Measurements from ENCODE around the gene EDIL3.
"Not testable (repeated sequence)": the region's sequence is repeated elsewhere in the genome, so short reads cannot be mapped to it uniquely, and the experiment has no call there.

EDIL3 gene

DNA sequence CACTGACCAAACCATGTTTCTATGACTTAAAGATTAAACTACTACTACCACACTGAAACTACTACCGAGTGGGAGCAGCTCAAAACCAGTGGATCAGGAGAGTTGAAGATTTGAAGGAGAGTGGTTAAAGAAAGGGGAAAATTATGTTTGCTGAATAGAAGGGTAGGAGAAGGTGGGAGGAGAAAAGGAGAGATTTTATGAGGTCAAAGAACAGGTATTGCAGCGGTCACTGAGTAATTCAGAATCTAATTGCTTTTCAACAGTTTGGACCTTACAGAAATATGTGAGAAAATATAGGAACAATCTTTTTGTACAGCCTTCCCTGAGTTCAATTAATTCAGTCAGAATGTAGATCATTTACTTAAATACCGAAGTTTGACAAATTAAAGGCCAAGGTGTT lies 24.6 kb downstream of the EDIL3 start:
- Histone ChIP-seq H3K27me3 (replicated peaks; ENCODE audit: control insufficient read depth, insufficient read depth, low read length, poor library complexity, severe bottlenecking) (no peaks in the 10 kb centered on the region), H3K9me3 (ENCODE audit: control insufficient read depth, low read length) (no peaks in the 10 kb centered on the region), H3K4me3 (ENCODE audit: insufficient read depth, low read depth, low read length, poor library complexity, severe bottlenecking) (no peak overlapping the region), H3K36me3 (ENCODE audit: control insufficient read depth, insufficient read depth, low read length) (no peaks in the 10 kb centered on the region), H3K27ac (ENCODE audit: insufficient read depth, low read length, poor library complexity, severe bottlenecking) (no peak overlapping the region), H3K4me1 (ENCODE audit: control insufficient read depth, insufficient read depth, low read length, poor library complexity, severe bottlenecking) (no peaks in the 10 kb centered on the region)
- no peak for DNase-seq

DNA sequence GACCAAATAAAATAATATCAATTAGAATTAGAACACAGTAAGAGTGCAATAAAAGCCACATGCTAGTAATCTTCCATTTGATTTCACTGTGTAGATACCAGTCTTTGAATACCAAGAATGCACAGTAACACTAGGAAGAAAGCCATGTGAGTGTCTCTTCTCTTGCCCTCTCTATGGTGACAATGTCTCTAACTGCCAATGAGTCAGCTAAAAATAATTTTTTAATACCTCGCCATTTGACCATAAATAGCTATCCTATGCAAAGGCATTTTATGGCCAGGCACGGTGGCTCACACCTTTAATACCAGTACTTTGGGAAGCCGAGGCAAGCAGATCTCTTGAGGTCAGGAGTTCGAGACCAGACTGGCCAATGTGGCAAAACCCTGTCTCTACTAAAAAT lies 30.6 kb downstream of the EDIL3 start:
- no peak for DNase-seq
- H3K36me3 ChIP-seq (ENCODE audit: control insufficient read depth, insufficient read depth, low read length): no peaks in the 10 kb centered on the region
- no peaks in the 10 kb centered on the region for H3K27me3 ChIP-seq (replicated peaks; ENCODE audit: control insufficient read depth, insufficient read depth, low read length, poor library complexity, severe bottlenecking)

DNA sequence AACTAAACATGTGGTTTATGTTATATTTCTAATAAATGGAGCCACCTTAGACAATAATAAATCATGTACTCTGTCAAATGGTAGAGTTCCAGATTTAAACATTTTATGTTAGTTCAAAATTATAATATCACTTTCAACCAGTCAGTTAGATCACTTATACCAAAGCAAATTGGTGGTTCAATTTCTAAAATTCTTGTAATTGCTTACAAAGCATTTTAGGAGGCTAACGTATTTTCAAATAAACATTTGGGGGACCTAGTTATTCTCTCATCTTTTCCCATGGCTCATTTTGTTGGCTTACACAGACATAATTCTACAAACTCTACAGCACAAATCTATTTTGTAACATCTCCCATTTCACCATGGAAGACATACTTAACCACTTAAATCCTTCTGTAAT lies 39.9 kb downstream of the EDIL3 start:
- DNase-seq: no peak
- H3K4me3 ChIP-seq (ENCODE audit: insufficient read depth, low read depth, low read length, poor library complexity, severe bottlenecking): no peak overlapping the region
- H3K4me1 ChIP-seq (ENCODE audit: control insufficient read depth, insufficient read depth, low read length, poor library complexity, severe bottlenecking): no peaks in the 10 kb centered on the region
- no peaks in the 10 kb centered on the region for H3K36me3 ChIP-seq (ENCODE audit: control insufficient read depth, insufficient read depth, low read length)
- no peak overlapping the region for H3K27ac ChIP-seq (ENCODE audit: insufficient read depth, low read length, poor library complexity, severe bottlenecking)
- H3K27me3 ChIP-seq (replicated peaks; ENCODE audit: control insufficient read depth, insufficient read depth, low read length, poor library complexity, severe bottlenecking): no peaks in the 10 kb centered on the region
- peaks cover 3% of the 10 kb centered on the region for H3K9me3 ChIP-seq (ENCODE audit: control insufficient read depth, low read length)

More for the DNA sequence above, 30.6 kb downstream of the EDIL3 start:
- H3K27ac ChIP-seq (ENCODE audit: insufficient read depth, low read length, poor library complexity, severe bottlenecking): no peak overlapping the region
- H3K4me1 ChIP-seq (ENCODE audit: control insufficient read depth, insufficient read depth, low read length, poor library complexity, severe bottlenecking): no peaks in the 10 kb centered on the region
- no peak overlapping the region for H3K4me3 ChIP-seq (ENCODE audit: insufficient read depth, low read depth, low read length, poor library complexity, severe bottlenecking)
- H3K9me3 ChIP-seq (ENCODE audit: control insufficient read depth, low read length): no peaks in the 10 kb centered on the region

DNA sequence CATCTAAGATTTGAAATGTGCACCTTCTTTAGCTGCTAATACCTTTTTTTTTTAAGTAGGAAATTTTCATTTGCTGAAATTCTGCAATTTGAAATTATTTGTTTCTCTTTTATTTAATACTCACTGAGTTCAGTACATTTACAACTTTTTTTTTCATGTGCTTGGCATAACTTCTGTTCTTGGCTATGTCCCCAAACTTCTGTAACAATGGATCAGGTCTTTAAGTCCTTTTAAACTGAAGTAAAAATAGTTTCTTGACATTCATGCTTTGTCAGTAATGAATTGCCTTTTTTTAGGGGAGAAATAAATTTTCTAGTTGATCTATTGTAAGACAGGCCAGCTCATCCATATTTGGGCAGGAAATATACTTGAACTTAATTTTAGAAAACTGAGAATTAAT lies 41.5 kb downstream of the EDIL3 start:
- Histone ChIP-seq H3K27me3 (replicated peaks; ENCODE audit: control insufficient read depth, insufficient read depth, low read length, poor library complexity, severe bottlenecking) (no peaks in the 10 kb centered on the region), H3K27ac (ENCODE audit: insufficient read depth, low read length, poor library complexity, severe bottlenecking) (no peak overlapping the region), H3K4me1 (ENCODE audit: control insufficient read depth, insufficient read depth, low read length, poor library complexity, severe bottlenecking) (no peaks in the 10 kb centered on the region), H3K4me3 (ENCODE audit: insufficient read depth, low read depth, low read length, poor library complexity, severe bottlenecking) (no peak overlapping the region), H3K36me3 (ENCODE audit: control insufficient read depth, insufficient read depth, low read length) (no peaks in the 10 kb centered on the region), H3K9me3 (ENCODE audit: control insufficient read depth, low read length) (peaks cover 3% of the 10 kb centered on the region)
- no peak for DNase-seq

DNA sequence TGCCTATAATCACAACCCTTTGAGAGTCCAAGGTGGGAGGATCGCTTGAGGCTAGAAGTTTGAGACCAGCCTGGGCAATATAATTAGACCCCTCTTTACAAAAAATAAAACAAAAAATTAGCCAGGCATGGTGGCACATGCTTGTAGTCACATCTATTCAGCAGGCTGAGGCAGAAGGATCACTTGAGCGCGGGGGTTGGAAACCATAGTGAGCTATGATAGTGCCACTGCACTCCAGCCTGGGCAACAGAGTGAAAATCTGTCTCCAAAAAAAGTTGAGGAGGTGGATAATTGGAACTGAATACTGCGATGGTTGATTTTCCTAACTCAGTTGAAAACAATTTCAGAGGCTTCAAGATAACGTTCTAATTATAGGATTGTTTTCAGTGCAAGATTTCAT lies 52.6 kb downstream of the EDIL3 start:
- H3K27me3 ChIP-seq (replicated peaks; ENCODE audit: control insufficient read depth, insufficient read depth, low read length, poor library complexity, severe bottlenecking): no peaks in the 10 kb centered on the region
- H3K4me1 ChIP-seq (ENCODE audit: control insufficient read depth, insufficient read depth, low read length, poor library complexity, severe bottlenecking): no peaks in the 10 kb centered on the region
- no peaks in the 10 kb centered on the region for H3K9me3 ChIP-seq (ENCODE audit: control insufficient read depth, low read length)
- no peak overlapping the region for H3K4me3 ChIP-seq (ENCODE audit: insufficient read depth, low read depth, low read length, poor library complexity, severe bottlenecking)
- no peak overlapping the region for H3K27ac ChIP-seq (ENCODE audit: insufficient read depth, low read length, poor library complexity, severe bottlenecking)
- DNase-seq: no peak
- H3K36me3 ChIP-seq (ENCODE audit: control insufficient read depth, insufficient read depth, low read length): no peaks in the 10 kb centered on the region

DNA sequence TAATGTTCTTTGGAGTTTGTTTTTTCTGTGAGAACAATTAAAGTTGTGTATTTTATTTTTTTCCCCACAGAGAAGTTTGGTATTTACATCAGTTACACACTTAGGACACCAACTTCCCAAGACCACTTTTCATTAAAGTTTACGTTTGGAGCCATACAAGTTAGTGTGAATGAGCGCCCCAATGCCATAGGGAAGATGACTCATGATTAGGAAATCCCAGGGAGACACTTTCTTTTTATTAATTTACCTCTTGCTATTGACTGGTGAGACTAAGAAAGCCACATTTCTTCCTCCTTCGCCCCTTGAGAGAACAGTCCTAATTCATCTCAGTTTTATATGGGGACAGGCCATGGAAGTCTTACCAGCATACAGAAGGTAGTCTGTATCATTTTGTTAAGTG lies 57.1 kb downstream of the EDIL3 start:
- H3K4me1 ChIP-seq (ENCODE audit: control insufficient read depth, insufficient read depth, low read length, poor library complexity, severe bottlenecking): no peaks in the 10 kb centered on the region
- no peaks in the 10 kb centered on the region for H3K36me3 ChIP-seq (ENCODE audit: control insufficient read depth, insufficient read depth, low read length)
- H3K9me3 ChIP-seq (ENCODE audit: control insufficient read depth, low read length): no peaks in the 10 kb centered on the region
- no peaks in the 10 kb centered on the region for H3K27me3 ChIP-seq (replicated peaks; ENCODE audit: control insufficient read depth, insufficient read depth, low read length, poor library complexity, severe bottlenecking)
- H3K4me3 ChIP-seq (ENCODE audit: insufficient read depth, low read depth, low read length, poor library complexity, severe bottlenecking): no peak overlapping the region
- no peak overlapping the region for H3K27ac ChIP-seq (ENCODE audit: insufficient read depth, low read length, poor library complexity, severe bottlenecking)
- no peak for DNase-seq

DNA sequence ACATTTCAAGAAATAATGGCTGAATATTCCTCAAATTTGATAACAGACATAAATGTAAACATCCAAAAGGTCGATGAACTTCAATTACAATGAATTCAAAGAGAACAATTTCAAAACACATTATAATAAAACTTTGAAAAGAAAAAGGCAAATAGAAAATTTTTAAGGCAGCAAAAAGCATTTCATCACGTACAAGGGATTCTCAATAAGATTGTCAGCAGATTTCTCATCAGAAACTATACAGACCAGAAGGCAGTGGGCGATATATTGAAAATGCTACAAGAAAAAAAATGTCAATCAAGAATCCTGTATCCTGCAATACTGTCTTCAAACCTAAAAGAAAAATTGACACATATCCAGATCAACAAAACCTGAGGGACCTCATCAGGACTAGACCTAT lies 62.0 kb downstream of the EDIL3 start:
- H3K9me3 ChIP-seq (ENCODE audit: control insufficient read depth, low read length): no peaks in the 10 kb centered on the region
- no peaks in the 10 kb centered on the region for H3K4me1 ChIP-seq (ENCODE audit: control insufficient read depth, insufficient read depth, low read length, poor library complexity, severe bottlenecking)
- H3K27ac ChIP-seq (ENCODE audit: insufficient read depth, low read length, poor library complexity, severe bottlenecking): no peak overlapping the region
- no peaks in the 10 kb centered on the region for H3K27me3 ChIP-seq (replicated peaks; ENCODE audit: control insufficient read depth, insufficient read depth, low read length, poor library complexity, severe bottlenecking)
- H3K4me3 ChIP-seq (ENCODE audit: insufficient read depth, low read depth, low read length, poor library complexity, severe bottlenecking): no peak overlapping the region
- H3K36me3 ChIP-seq (ENCODE audit: control insufficient read depth, insufficient read depth, low read length): no peaks in the 10 kb centered on the region
- DNase-seq: no peak

DNA sequence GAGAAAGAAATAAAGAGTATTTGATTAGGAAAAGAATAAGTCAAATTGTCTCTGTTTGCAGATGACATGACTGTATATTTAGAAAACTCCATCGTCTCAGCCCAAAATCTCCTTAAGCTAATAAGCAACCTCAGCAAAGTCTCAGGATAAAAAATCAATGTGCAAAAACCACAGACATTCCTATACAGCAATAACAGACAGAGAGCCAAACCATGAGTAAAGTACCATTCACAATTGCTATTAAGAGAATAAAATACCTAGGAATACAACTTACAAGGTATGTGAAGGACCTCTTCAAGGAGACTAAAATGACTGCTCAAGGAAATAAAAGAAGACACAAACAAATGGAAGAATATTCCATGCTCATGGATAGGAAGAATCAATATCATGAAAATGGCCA lies 66.9 kb downstream of the EDIL3 start:
- H3K4me3 ChIP-seq (ENCODE audit: insufficient read depth, low read depth, low read length, poor library complexity, severe bottlenecking); DNase-seq; H3K4me1 ChIP-seq (ENCODE audit: control insufficient read depth, insufficient read depth, low read length, poor library complexity, severe bottlenecking); H3K36me3 ChIP-seq (ENCODE audit: control insufficient read depth, insufficient read depth, low read length); H3K27me3 ChIP-seq (replicated peaks; ENCODE audit: control insufficient read depth, insufficient read depth, low read length, poor library complexity, severe bottlenecking); H3K27ac ChIP-seq (ENCODE audit: insufficient read depth, low read length, poor library complexity, severe bottlenecking); H3K9me3 ChIP-seq (ENCODE audit: control insufficient read depth, low read length): not testable (repeated sequence)

DNA sequence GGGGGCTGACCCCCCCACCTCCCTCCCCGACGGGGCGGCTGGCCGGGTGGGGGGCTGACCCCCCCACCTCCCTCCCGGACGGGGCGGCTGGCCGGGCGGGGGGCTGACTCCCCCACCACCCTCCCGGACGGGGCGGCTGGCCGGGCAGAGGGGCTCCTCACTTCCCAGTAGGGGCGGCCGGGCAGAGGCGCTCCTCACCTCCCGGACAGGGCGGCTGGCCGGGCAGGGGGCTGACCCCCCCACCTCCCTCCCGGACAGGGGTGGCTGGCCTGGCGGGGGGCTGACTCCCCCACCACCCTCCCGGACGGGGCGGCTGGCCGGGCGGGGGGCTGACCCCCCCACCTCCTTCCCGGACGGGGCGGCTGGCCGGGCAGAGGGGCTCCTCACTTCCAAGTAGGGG lies 72.4 kb downstream of the EDIL3 start:
- not testable (repeated sequence) for H3K36me3 ChIP-seq (ENCODE audit: control insufficient read depth, insufficient read depth, low read length); H3K9me3 ChIP-seq (ENCODE audit: control insufficient read depth, low read length); H3K4me3 ChIP-seq (ENCODE audit: insufficient read depth, low read depth, low read length, poor library complexity, severe bottlenecking); H3K4me1 ChIP-seq (ENCODE audit: control insufficient read depth, insufficient read depth, low read length, poor library complexity, severe bottlenecking); DNase-seq; H3K27ac ChIP-seq (ENCODE audit: insufficient read depth, low read length, poor library complexity, severe bottlenecking); H3K27me3 ChIP-seq (replicated peaks; ENCODE audit: control insufficient read depth, insufficient read depth, low read length, poor library complexity, severe bottlenecking)

DNA sequence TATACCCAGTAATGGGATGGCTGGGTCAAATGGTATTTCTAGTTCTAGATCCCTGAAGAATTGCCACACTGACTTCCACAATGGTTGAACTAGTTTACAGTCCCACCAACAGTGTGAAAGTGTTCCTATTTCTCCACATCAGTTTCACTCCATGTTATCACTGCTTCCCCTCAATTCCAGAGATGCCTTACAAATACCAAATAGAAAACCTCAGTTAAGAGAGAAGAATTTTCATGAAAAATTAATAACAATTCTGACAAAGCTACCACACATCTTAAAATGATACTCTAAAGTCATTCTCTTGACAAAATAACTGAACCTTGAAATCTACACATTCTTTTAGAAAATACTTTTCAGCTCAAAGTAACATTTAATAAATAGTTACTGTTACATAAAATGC lies 74.8 kb downstream of the EDIL3 start:
- not testable (repeated sequence) for H3K4me3 ChIP-seq (ENCODE audit: insufficient read depth, low read depth, low read length, poor library complexity, severe bottlenecking); H3K27ac ChIP-seq (ENCODE audit: insufficient read depth, low read length, poor library complexity, severe bottlenecking); DNase-seq; H3K4me1 ChIP-seq (ENCODE audit: control insufficient read depth, insufficient read depth, low read length, poor library complexity, severe bottlenecking); H3K27me3 ChIP-seq (replicated peaks; ENCODE audit: control insufficient read depth, insufficient read depth, low read length, poor library complexity, severe bottlenecking); H3K36me3 ChIP-seq (ENCODE audit: control insufficient read depth, insufficient read depth, low read length); H3K9me3 ChIP-seq (ENCODE audit: control insufficient read depth, low read length)

DNA sequence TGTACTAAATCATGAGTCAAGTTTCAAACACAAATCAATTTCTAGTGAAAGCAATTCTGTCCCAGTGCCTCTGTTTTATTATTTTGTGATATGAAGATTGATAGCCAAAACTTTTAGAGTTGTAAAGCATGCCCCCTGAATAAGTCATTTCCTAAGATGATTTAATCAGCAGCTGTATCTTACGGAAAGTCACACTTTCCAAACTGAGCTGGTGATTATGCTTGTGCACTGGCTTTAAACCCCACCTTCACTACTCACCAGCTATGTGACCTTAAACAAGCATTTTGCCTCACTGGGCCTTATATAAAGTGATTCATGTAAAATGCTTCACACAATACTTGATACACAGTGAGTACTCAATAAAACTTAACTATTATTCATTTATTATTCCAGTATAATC lies 78.1 kb downstream of the EDIL3 start:
- H3K4me3 ChIP-seq (ENCODE audit: insufficient read depth, low read depth, low read length, poor library complexity, severe bottlenecking): no peak overlapping the region
- H3K27me3 ChIP-seq (replicated peaks; ENCODE audit: control insufficient read depth, insufficient read depth, low read length, poor library complexity, severe bottlenecking): no peaks in the 10 kb centered on the region
- no peak overlapping the region for H3K27ac ChIP-seq (ENCODE audit: insufficient read depth, low read length, poor library complexity, severe bottlenecking)
- H3K36me3 ChIP-seq (ENCODE audit: control insufficient read depth, insufficient read depth, low read length): no peaks in the 10 kb centered on the region
- no peak for DNase-seq
- H3K4me1 ChIP-seq (ENCODE audit: control insufficient read depth, insufficient read depth, low read length, poor library complexity, severe bottlenecking): no peaks in the 10 kb centered on the region
- no peaks in the 10 kb centered on the region for H3K9me3 ChIP-seq (ENCODE audit: control insufficient read depth, low read length)
